MG63 (cell line): ENCODE results near the gene BLOC1S1. TPM values are rescaled to one million over a fixed set of nuclear protein-coding genes. Genes with fewer than 3 reads are reported as not detected.
A peak's percentile ranks its signal among the peaks of the same experiment; 100 is the strongest.

ENCODE experiments used
- DNase-seq: peaks from one replicate; pipeline ENCODE4 v3.0.0-alpha.2; 2020
- H3K27me3 ChIP-seq: fragments of 250-450 bp; sonication (Bioruptor Pico); 2 replicates; pipeline ENCODE4 v1.5.1; 2020; ENCODE audit warnings: mild to moderate bottlenecking, moderate library complexity
- H3K36me3 ChIP-seq: fragments of 250-450 bp; sonication (Bioruptor Pico); 2 replicates; pipeline ENCODE4 v1.5.1; 2020; ENCODE audit warnings: mild to moderate bottlenecking, moderate library complexity
- H3K4me3 ChIP-seq: fragments of 250-450 bp; sonication (Bioruptor Pico); 2 replicates; pipeline ENCODE4 v1.5.1; 2020; ENCODE audit warnings: mild to moderate bottlenecking, moderate library complexity
- H3K9me3 ChIP-seq: fragments of 250-450 bp; sonication (Bioruptor Pico); 2 replicates; pipeline ENCODE4 v1.5.1; 2020; ENCODE audit warnings: mild to moderate bottlenecking, moderate library complexity
- total RNA-seq: library from RNA; depleted of rRNA; stranded (reverse); fragments of >200 nt; shearing (Covaris generic); gene quantifications from 2 replicates; pipeline ENCODE4 v1.2.3, GENCODE V29; 2014; ENCODE audit warnings: low replicate concordance; rRNA removed

BLOC1S1 gene
- 75.7 and 97.6 TPM in 2 replicates for total RNA-seq

DNA sequence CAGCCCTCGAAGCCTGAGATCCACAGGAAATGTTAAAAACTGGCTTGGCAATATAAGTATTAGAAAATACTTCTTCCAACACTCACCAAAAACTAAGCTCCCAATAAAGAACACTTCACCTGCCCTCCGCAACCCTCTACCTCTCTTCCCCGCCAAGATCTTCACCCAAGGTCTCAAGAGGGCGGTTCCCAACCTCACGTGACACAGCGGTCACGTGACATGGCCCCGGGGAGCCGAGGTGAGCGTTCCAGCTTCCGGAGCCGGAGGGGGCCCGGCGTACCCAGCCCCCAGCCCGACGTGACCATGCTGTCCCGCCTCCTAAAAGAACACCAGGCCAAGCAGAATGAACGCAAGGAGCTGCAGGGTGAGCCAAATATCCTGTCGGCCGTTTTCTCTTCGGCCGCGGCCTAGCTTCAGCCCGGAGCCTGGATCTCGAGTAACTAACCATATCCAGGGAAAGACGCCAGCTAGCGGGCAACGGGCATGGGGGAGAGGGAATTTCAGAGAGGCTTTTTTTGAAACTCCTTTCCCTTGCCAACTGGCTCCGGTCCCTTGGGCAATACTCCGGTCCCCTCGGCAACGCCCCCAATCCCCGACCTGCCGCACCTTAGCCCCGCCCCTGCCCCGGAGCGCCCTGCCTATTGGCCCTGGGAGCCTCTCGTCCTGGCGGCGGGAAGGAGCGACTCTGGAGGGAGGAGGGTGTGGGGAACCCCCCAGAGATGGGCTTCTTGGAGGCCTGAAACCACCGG lies at the start of gene BLOC1S1:
BLOC1S1 (plus strand) TSS at position 214 of the 749 bp plus-strand sequence; CDS start at position 220, 6 bp downstream.
- Histone ChIP-seq H3K9me3 (no peaks in the 10 kb centered on the region), H3K27me3 (no peaks in the 10 kb centered on the region), H3K36me3 (no peaks in the 10 kb centered on the region), H3K4me3 (peak within 1 kb of the TSS; percentile 53)
- DNase-seq: peak; percentile 97

DNA sequence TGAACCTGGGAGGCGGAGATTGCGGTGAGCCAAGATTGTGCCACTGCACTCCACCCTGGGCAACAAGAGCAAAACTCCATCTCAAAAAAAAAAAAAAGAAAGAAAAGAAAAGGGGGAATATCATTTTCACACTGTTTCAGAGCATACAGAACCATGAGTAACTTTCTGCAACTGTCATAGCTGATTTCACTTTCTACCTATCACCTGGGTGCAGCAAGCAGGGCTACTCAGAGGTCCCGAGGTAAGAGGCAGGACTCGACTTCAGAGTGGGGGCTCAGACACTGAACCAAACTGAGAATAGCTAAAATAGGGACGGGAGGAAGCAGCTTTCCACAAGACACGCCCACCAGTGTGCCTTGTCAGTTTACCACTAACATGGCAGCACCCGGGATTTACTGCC lies 49.3 kb upstream of the BLOC1S1 start:
- DNase-seq: no peak
- Histone ChIP-seq H3K36me3 (no peaks in the 10 kb centered on the region), H3K9me3 (no peaks in the 10 kb centered on the region), H3K27me3 (no peaks in the 10 kb centered on the region), H3K4me3 (no peak overlapping the region)

DNA sequence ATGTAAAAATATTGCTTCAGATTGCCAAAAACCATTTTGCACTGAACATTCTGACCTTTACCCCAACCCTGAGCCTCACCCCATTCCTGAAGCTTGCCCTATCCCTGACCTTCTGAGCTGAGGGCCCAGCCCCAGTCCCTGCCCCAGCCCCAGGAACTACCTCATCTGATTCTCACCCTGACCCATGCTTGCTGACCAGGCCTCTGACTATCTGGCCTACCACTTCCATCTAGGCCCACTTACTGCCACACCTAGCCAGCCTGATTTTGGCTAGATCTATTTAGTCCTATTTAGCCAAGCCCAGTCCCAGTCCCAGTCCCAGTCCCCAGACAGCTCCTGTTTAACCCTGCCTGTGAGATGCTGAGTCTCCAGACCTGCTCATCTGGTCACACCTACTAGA lies 45.6 kb upstream of the BLOC1S1 start:
- Histone ChIP-seq H3K36me3 (no peaks in the 10 kb centered on the region), H3K4me3 (no peak overlapping the region), H3K9me3 (no peaks in the 10 kb centered on the region), H3K27me3 (no peaks in the 10 kb centered on the region)
- DNase-seq: no peak

DNA sequence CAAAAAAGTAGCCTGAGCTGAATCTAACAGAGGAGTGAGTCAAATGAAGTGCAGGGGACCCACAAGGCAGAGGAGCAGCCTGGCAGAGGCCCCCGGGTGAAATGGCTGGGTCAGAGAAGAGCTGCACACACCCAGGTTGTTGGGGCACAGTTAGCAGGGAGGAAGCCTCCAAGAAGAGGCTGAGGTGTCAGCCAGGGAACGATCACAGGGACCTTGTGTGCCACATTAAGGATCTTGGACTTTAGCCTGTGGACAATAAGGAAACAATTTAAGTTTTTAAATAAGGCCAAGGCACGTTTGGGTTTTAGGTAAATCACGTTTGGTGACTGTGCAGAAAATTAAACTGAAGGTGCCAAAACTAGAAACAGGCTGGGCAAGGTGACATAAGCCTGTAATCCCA lies 44.1 kb upstream of the BLOC1S1 start:
- no peaks in the 10 kb centered on the region for H3K36me3 ChIP-seq
- DNase-seq: no peak
- H3K4me3 ChIP-seq: no peak overlapping the region
- H3K9me3 ChIP-seq: no peaks in the 10 kb centered on the region
- H3K27me3 ChIP-seq: no peaks in the 10 kb centered on the region

DNA sequence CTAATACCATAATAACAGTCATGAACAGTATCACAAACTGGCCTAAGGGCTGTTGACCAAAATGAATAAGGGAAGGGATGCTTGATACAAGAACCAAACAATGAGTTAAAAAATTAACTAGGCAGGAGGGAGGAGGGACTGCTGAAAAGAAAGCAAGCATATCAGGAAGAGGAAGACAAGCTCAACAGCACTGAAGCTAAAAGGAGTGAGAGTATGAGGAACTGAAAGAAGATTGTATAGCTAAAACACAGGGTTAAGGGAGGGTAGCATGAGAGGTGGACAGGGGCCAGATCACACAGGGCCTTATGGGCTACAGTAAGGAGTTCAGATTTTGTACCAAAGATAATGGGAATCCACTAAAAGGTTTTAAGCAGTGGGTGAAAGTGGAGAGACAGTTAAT lies 42.2 kb upstream of the BLOC1S1 start:
- no peaks in the 10 kb centered on the region for H3K9me3 ChIP-seq
- no peaks in the 10 kb centered on the region for H3K27me3 ChIP-seq
- H3K36me3 ChIP-seq: no peaks in the 10 kb centered on the region
- H3K4me3 ChIP-seq: no peak overlapping the region
- DNase-seq: no peak

DNA sequence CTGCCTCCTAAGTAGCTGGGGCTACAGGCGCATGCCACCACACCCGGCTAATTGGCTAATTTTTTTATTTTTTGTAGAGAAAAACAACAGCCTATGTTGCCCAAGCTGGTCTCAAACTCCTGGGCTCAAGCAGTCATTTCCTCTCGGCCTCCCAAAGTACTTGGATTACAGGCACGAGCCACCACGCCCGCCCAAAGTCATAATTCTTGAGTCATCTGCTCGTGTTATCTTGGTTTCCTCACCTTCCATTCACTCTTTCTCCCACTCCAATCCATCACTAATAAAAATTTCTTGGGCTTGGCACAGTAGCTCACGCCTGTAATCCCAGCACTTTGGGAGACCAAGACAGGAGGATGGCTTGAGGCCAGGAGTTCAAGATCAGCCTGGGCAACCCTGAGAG lies 40.2 kb upstream of the BLOC1S1 start:
- no peaks in the 10 kb centered on the region for H3K27me3 ChIP-seq
- no peak overlapping the region for H3K4me3 ChIP-seq
- H3K36me3 ChIP-seq: no peaks in the 10 kb centered on the region
- peak; percentile 17 for DNase-seq
- no peaks in the 10 kb centered on the region for H3K9me3 ChIP-seq

DNA sequence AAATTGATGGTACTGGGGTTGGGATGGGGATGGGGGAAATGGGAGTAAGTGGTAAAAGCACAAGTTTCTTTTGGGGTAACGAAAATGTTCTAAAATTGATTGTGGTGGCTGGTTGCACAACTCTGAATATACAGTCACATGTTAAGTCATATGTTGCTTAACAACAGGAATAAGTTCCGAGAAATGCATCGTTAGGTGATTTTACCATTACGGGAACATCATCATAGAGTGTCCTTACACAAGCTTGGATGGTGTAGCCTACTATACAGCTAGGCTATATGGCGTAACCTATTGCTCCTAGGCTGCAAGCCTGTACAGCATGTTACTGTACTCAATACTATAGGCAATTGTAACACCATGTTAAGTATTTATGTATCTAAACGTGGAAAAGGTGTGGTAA lies 39.1 kb upstream of the BLOC1S1 start:
- Histone ChIP-seq H3K9me3 (no peaks in the 10 kb centered on the region), H3K36me3 (no peaks in the 10 kb centered on the region), H3K27me3 (no peaks in the 10 kb centered on the region), H3K4me3 (no peak overlapping the region)
- no peak for DNase-seq

DNA sequence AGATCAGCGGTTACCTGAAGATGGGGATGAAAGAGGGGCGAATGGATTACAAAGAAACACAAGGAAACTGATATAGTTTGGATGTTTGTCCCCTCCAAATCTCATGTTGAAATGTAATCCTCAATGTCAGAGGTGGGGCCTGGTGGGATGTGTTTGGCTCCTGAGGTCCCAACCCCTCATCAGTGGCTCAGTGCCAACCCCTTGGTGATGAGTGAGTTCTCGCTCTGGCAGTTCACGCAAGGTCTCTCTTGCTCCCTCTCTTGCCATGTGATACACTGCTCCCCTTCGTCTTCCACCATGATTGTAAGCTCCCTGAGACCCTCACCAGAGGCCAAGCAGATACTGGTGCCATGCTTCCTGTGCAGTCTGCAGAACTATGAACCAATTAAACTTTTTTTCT lies 36.2 kb upstream of the BLOC1S1 start:
- Histone ChIP-seq H3K9me3 (no peaks in the 10 kb centered on the region), H3K4me3 (no peak overlapping the region), H3K27me3 (no peaks in the 10 kb centered on the region), H3K36me3 (no peaks in the 10 kb centered on the region; the same call in 1 of the 2 replicates)
- no peak for DNase-seq

DNA sequence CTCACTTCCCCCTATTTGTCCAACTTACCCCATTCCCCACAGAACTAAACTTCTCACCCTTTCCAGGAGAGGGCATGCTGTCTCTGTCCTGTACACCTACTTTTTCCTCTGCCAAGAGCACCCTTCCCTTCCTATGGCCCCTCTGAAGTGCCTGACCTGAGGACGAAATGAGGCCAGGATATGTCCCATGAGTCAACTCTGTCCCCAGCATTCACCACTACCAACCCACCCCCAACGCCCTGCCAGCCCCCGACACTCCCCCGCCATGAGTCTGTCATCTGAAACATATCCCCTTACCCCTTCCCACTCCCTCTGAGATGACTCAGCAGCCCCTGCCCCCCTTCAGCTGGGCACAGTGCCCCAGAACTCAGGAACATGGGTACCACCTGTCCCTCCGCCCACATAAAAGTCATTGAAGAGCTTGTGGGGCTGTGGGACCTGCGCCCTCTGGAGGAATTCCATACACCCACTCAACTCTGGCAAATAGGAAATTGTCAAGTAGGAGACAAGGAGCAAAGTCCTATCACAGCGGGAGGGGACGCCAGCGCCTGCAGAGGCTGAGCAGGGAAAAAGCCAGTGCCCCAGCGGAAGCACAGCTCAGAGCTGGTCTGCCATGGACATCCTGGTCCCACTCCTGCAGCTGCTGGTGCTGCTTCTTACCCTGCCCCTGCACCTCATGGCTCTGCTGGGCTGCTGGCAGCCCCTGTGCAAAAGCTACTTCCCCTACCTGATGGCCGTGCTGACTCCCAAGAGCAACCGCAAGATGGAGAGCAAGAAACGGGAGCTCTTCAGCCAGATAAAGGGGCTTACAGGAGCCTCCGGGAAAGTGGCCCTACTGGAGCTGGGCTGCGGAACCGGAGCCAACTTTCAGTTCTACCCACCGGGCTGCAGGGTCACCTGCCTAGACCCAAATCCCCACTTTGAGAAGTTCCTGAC lies 34.4 kb upstream of the BLOC1S1 start:
- no peaks in the 10 kb centered on the region for H3K27me3 ChIP-seq
- H3K9me3 ChIP-seq: no peaks in the 10 kb centered on the region
- no peaks in the 10 kb centered on the region; the same call in 1 of the 2 replicates for H3K36me3 ChIP-seq
- peak overlapping the region; percentile 48 for H3K4me3 ChIP-seq
- peak; percentile 94 for DNase-seq

DNA sequence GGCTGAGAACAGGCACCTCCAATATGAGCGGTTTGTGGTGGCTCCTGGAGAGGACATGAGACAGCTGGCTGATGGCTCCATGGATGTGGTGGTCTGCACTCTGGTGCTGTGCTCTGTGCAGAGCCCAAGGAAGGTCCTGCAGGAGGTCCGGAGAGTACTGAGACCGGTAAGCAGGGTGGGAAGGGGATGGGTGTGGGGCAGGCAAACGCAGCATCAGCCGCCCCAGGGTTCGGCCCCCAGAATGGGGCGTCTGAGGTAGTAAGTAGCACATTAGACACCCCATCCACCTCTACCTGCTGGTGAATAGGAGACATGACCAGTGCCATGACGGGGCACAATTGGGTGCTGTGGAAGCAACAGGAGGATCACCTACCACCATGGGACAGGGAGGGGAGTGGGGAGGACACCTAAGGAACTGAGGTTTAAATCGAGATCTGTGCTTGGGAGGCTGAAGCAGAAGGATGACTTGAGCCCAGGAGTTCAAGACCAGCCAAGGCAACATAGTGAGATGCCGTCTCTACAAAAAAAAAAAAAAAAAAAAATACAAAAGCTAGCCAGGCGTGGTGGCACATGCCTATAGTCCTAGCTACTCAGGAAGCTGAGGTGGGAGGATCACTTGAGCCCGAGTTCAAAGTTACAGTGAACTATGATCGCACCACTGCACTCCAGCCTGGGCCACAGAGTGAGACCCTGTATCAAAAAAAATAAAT lies 33.6 kb upstream of the BLOC1S1 start:
- H3K4me3 ChIP-seq: peak overlapping the region; percentile 48
- no peak for DNase-seq
- H3K36me3 ChIP-seq: peaks cover 3% of the 10 kb centered on the region; the same call in 1 of the 2 replicates
- H3K27me3 ChIP-seq: no peaks in the 10 kb centered on the region
- H3K9me3 ChIP-seq: no peaks in the 10 kb centered on the region

DNA sequence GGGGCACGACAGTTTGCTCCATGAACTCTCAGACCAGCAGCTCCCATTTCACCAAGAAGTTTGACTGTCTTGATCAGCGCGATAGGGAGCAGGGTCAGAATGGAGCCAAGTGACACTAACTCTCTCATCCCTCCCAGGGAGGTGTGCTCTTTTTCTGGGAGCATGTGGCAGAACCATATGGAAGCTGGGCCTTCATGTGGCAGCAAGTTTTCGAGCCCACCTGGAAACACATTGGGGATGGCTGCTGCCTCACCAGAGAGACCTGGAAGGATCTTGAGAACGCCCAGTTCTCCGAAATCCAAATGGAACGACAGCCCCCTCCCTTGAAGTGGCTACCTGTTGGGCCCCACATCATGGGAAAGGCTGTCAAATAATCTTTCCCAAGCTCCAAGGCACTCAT lies 32.2 kb upstream of the BLOC1S1 start:
- H3K4me3 ChIP-seq: no peak overlapping the region
- H3K9me3 ChIP-seq: no peaks in the 10 kb centered on the region

DNA sequence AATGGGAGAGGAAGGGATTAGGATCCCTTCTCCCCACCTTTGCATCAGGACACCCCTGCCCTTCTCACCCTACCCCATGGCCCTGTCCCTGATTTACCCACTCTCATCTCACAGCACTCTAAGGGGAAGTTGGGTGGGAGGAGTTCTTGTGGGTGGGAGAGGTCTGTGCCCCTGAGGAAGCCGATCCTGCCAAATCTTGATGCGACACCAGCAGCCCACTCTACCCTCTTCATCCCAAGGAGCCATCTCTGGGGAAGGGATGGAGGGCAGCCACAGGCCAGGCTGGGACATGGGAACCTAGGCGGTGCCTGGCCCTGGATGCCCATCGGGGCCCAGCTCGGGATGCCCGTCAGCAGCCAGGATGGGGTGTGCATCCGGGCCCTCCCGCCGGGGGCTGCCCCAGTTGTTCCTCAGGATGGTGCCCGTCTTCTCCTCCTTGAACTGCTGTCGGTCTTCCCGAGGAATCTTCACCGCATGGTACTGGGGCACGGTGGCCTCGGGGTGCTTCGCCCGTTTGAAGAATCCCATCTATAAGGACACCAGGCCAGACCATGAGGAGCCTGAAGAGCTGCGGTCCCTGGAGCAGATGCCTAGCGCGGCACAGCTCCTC lies 31.0 kb upstream of the BLOC1S1 start:
- no peak overlapping the region for H3K4me3 ChIP-seq
- peaks cover 7% of the 10 kb centered on the region for H3K36me3 ChIP-seq
- H3K9me3 ChIP-seq: no peaks in the 10 kb centered on the region
- no peak for DNase-seq
- H3K27me3 ChIP-seq: no peaks in the 10 kb centered on the region

More for the DNA sequence above, 32.2 kb upstream of the BLOC1S1 start:
- H3K27me3 ChIP-seq: no peaks in the 10 kb centered on the region
- peaks cover 7% of the 10 kb centered on the region for H3K36me3 ChIP-seq
- no peak for DNase-seq

DNA sequence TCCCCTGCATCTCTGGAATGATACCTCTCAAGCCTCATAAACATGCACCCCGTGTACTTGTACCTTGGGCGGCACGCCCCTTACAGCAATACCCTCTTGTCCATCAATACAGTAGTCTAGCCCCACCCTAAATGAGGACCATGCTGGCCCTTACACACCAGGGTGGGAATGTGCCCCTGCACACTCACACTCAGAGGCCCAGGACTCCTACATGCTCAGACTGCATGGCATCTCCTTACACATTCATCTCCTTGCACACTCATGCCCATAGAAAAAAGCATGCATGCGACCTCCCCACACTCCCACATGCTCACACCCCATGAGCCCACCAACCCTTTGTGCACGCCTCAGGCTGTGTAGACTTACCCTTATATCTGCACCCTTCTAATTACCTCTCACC lies 30.2 kb upstream of the BLOC1S1 start:
- Histone ChIP-seq H3K27me3 (no peaks in the 10 kb centered on the region), H3K36me3 (peaks cover 7% of the 10 kb centered on the region), H3K4me3 (no peak overlapping the region), H3K9me3 (no peaks in the 10 kb centered on the region)
- DNase-seq: no peak

DNA sequence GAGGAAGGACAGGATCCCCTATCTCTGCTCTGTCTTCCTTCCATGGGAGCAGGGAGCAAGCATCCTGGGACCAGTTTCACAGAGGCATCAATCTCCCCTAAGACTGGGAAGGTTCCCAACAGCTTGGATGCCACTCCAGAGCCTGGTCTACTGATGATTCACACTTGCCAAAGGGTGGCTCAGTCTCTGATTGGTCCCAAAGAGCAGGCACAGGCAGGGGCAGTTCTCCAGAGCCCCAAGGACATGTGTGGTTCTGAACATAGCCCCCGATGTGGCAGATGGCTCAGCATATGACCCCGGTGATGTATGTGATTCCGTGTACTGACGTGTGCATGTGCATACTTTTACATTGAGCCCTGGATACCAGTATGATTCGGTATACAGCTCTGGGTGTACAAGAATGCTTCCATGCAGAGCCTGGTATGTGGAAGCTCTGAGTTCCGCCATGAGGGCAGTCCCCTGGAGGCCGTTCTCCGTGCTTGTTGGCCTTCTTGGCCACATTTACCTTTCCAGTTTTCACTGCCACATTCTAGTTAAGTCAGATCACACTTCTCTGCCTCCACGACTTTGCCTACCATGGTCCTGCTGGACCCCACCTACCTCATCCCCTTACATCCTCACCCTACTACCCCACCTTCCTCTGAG lies 29.4 kb upstream of the BLOC1S1 start:
- Histone ChIP-seq H3K9me3 (no peaks in the 10 kb centered on the region), H3K36me3 (peaks cover 7% of the 10 kb centered on the region), H3K27me3 (no peaks in the 10 kb centered on the region), H3K4me3 (no peak overlapping the region)
- peak; percentile 58 for DNase-seq

DNA sequence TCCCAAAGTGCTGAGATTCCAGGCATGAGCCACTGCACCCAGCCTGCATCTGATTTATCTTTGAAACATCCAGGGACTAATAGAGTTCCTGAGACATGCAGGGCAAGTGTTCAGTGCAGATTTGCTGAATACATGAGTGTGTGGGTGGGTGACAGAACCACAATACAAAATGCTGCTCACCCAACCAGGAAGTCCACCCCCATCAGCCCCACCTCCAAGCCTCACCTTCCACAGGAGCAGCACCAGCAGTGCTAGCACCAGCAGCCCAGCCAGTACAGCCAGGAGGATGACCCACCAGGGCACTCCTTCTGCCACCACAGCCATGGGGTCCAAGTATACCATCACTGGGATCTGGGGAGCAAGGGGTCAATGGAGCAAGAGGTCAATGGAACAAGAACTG lies 28.1 kb upstream of the BLOC1S1 start:
- H3K27me3 ChIP-seq: no peaks in the 10 kb centered on the region
- no peak for DNase-seq
- H3K4me3 ChIP-seq: no peak overlapping the region
- H3K36me3 ChIP-seq: peaks cover 7% of the 10 kb centered on the region
- no peaks in the 10 kb centered on the region for H3K9me3 ChIP-seq
